Stimulated activated CD8-positive, alpha-beta memory T cell treated with anti-CD3 and anti-CD28 coated beads, Interleukin-12 subunit alpha, Interleukin-12 subunit beta, amount 100 ng/mL, for 4 hours (primary cell): ENCODE results near the gene PAX7.
"Not testable (repeated sequence)": the region's sequence is repeated elsewhere in the genome, so short reads cannot be mapped to it uniquely, and the experiment has no call there.

Experiments used
- DNase-seq: peaks from one replicate; pipeline ENCODE4 v3.0.0-alpha.2; 2020; ENCODE audit warnings: low read depth

PAX7 gene

DNA sequence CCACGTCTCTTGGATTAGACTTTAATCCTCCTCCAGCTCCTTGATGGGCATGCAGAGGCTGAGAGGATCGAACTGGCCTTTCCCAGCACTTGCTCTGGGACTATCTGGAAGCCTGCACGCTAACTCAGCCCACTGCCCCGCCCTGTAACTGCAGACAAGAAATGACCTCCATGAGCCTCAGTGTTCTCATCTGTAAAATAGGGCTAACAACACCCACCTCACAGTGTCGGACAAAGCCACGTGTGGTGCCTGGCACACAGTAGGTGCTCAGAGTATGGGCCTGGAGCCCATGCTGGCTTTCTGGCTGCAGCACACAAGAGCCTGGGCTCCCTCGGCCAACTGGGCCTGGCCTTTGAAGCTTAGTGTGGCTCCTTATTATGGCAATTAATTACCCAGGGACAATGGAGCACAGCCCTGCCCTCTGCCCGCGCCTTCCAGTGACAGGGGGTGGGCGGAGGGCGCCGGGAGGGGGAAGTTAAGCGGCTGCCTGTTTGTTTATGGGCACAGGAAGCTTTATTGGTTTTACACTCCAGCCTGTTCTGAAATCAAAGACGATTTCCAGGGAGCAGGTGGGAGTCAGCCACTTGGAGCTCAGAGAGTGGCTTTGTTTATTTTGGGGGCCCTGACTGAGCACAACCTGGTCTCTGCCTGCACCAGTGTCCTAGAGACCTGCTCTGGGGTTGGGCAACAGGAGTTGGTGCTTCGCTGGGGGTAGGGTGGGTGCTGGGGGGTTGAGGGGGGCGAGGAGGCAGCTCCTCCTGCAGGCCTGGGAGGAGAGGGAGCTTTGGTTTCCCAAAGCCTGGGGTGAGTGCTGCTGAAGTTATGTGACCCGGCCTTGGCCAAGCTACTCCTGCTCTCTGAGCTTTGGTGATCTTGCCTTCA lies 31.0 kb downstream of the PAX7 start:
- DNase-seq, result no peak

GRCh38 chr1:18662286-18662639 lies 31.6 kb downstream of the PAX7 start:
- DNase-seq, result no peak

GRCh38 chr1:18666317-18666920 lies 35.8 kb downstream of the PAX7 start:
- DNase-seq, result no peak

- no peak for DNase-seq
These were observed 36.7 kb downstream of the PAX7 start for GRCh38 chr1:18667333-18667732.

DNA sequence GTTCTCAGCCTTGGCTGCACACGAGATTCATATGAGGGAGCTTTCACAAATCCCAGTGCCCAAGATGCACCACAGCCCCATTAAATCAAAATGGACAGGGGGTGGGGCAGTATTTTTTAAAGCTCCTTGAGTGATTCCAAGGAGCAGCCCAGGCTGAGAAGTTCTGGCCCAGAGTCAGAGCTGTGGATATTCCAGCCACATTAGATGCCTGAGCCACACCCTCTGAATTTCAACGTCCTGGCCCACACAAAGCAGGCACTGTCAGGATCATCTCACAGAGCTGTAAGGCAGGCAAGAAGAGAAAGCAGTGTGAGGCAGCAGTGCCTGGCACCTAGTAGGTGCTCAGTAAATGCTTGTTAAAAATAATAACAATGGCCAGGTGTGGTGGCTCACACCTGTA lies 37.4 kb downstream of the PAX7 start:
- DNase-seq, result no peak

DNA sequence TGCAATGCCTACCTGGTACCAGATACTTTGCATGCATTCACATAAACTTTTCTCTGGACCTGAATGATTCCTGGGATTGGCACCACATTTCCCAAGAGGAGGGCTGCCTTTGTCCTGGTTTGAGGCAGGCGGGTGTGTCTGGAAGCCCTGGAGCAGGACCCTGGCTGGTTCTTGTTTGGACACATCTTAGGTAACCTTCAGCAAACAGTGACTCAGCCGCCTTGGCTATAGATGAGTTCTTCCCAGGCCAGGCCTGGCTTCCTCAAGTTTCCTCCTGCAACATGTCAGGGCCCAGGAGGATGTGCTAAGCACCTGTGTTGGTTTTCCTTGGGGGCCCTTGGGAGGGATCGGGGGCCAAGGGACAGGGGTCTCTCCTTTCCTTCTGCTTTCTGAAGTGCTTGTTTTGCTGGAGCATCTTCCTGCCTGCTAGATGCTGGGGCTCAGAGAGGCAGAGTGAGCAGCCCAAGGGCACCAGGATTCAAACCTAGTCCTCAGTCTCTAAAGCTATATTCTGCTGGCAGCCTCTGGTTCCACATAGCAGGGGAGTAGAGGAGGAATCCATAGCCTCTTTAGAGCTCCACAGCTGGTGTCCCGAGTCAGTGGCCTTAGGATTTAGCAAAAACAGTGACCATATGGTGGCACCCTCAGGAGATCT lies 38.2 kb downstream of the PAX7 start:
- no peak for DNase-seq

- DNase-seq, result no peak
These were observed 39.6 kb downstream of the PAX7 start for GRCh38 chr1:18670121-18670867.

DNA sequence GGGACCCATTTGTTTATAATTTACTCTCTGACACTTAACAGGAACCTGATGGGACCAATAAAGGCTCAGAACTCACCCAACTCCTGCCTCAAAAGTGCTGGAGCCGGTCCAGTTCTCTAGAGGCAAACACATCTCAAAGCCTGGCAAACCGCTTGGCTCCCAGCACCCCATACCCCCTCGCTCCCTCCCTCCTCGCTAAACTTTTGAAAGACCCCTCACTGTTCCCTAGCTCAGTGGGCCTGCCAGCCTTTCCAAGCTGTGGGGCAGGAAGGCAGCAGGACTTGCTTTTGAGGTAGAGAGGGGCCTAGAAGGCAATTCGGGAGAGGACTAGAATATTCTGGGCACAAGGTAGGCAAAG lies 40.2 kb downstream of the PAX7 start:
- no peak for DNase-seq

DNA sequence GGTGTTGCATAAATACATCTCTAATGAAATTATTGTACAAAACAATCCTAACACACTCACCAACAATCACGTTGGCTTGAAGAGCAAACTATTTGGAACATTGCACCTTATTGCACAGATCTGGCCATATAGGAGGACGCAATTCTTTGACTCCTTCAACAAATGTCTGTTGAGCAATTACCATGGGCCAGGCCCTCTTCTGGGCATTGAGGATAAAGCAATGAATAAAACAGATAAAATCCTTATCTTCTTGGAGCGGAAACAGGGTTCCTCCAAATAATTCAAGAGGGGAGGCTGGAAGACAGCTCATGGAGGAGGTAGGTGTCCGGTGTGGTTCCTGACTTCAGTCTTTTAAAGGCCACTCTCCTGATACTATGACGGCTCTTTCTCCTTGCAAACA lies 43.3 kb downstream of the PAX7 start:
- no peak for DNase-seq

DNA sequence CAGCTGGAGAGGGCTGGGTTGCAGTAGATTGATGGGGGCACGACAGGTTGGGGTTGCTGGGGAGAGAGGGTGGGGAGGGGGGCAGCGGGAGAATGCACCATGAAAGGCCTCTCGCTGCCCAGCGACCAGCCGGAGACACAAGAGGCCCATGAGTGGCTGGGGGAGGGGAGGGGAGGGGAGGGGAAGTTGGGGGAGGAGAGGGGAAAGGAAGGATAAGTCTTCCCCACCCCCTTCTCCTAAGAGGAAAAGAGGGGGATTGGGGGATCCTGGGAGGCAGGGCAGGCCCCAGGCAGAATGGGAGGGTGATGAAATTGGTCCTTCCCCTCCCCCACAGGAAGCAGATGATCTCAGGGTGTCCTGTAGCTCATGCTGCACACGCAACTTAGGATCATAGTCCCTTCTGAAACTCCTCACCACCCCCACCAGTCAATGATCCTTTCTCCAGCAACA lies 45.7 kb downstream of the PAX7 start:
- no peak for DNase-seq

DNA sequence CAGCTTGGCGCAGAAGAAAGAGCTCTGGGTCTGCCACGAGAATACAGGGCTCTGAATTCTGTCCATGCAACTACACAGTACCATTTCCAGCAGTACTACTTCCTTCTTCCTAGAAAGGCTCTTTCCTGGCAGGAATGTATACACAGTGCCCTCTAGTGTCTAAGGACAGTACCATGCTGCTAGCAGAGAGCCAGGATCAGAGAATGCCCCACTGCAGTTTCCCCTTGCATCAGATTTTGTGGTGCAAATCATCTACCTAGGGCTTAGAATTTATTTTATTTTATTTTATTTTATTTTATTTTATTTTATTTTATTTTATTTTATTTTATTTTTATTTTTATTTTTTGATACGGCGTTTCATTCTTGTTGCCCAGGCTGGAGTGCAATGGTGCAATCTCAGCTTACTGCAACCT lies 50.8 kb downstream of the PAX7 start:
- no peak for DNase-seq

GRCh38 chr1:18682375-18682774 lies 51.7 kb downstream of the PAX7 start:
- DNase-seq, result no peak

- DNase-seq, result no peak
These were observed 53.7 kb downstream of the PAX7 start for GRCh38 chr1:18684303-18684702.

GRCh38 chr1:18686540-18686939 lies 55.9 kb downstream of the PAX7 start:
- DNase-seq, result no peak

- DNase-seq, result no peak
These were observed 56.6 kb downstream of the PAX7 start for GRCh38 chr1:18687273-18687672.

- no peak for DNase-seq
These were observed 61.0 kb downstream of the PAX7 start for GRCh38 chr1:18691648-18692047.

DNA sequence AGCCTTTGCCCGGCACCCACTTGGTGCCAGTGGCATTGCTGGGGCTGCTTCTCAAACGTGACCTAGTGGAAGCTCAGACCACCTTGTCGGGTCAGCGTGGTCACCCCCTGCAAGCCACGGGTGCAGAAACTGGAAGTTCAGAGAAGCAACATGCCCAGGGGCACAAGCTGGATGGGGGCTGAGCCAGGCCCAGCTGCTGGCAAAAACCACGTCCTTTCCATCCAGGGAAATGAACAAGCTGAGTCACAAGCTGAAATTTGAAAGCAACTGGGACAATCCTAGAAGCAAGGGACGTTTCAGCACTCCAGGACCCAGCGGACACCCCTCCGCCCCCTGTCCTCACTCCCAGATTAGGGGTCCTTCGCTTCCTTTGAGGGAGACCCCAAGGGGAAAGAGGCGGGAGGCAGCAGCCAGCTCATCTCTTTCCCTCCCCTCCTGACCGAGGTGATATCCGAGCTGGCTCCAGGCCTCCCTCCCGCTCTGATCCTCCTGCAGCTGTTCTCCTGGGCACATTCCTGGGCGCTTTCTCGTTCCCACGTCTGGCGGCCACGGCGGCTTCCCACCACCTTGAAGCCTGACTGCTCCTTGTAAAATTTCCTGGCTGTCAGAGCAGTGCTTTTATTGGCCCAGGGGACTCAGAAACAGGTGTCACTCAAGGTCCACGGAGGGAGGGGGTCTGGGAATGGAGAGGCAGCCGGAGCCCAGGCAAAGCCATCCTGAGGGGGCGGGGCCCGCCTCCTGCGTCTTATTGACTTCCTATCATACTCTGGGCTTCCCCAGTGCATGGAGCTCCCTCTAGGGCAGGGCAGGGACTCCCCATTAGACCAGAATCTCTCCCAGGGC lies 62.8 kb downstream of the PAX7 start:
- DNase-seq, result no peak

DNA sequence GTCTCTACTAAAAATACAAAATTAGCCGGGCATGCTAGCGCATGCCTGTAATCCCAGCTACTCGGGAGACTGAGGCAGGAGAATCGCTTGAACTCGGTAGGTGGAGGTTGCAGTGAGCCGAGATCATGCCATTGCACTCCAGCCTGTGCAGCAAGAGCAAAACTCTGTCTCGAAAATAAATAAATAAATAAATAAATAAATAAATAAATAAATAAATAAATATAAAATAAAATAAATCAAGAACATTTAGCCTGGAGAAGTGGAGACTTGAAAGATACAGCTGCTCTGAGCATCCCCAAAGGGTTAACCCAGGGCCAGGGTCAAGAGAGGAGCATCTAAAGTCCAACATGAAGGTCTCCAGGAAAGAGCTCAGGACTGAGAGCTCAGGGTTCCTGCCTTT lies 63.6 kb downstream of the PAX7 start:
- DNase-seq, result not testable (repeated sequence)

DNA sequence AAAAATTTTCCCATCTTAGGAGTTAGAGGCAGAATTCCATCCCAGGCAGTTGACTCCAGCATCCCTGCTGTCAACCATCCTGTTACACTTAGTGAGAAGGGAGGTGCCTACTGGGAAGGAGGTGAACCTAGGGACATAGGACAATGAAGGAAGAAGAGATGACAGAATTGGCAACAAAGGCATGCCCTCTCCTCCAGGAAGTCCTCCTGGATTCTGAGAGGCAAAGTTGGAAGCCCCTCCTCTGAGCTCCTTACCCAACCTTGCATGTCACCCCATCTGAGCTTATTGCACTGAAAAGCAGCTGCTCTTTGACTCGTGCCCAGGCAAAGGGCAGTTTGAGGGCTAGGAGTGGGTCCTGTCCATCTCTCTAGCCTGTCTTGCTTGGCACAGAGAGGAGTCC lies 66.9 kb downstream of the PAX7 start:
- DNase-seq, result no peak

GRCh38 chr1:18700530-18700929 lies 69.9 kb downstream of the PAX7 start:
- no peak for DNase-seq

GRCh38 chr1:18701183-18701582 lies 70.5 kb downstream of the PAX7 start:
- DNase-seq, result no peak
